ENCODE measurements around the gene MRC1.

Gene MRC1

GRCh38 chr10:17814973-17815372 lies 5.8 kb downstream of the MRC1 start:
- TF ChIP-seq, protein P1, sequence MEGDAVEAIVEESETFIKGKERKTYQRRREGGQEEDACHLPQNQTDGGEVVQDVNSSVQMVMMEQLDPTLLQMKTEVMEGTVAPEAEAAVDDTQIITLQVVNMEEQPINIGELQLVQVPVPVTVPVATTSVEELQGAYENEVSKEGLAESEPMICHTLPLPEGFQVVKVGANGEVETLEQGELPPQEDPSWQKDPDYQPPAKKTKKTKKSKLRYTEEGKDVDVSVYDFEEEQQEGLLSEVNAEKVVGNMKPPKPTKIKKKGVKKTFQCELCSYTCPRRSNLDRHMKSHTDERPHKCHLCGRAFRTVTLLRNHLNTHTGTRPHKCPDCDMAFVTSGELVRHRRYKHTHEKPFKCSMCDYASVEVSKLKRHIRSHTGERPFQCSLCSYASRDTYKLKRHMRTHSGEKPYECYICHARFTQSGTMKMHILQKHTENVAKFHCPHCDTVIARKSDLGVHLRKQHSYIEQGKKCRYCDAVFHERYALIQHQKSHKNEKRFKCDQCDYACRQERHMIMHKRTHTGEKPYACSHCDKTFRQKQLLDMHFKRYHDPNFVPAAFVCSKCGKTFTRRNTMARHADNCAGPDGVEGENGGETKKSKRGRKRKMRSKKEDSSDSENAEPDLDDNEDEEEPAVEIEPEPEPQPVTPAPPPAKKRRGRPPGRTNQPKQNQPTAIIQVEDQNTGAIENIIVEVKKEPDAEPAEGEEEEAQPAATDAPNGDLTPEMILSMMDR (IDR thresholded peaks at IDR 0.05), result no peak

DNA sequence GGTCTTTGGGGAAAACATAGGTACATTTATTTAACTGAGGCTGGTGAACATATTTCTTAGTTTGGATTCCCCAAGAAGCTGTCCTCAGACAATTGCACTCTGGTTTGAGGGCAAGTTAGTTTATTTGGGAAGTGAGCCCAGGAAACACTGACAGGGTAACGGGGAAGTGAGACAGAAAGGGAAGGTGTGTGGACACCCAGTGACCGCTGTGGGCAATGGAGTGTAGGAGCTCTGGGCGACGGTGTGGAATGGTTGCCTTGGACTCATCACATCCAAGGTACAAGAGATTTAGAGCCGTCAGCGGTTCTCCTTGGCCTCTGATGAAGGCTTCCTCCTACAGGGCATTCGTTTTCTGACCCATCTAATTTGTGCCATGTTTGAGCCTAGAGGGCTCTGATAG lies 7.1 kb downstream of the MRC1 start:
- TF ChIP-seq, protein P1 (IDR thresholded peaks at IDR 0.05), result no peak

GRCh38 chr10:17817316-17817715 lies 8.2 kb downstream of the MRC1 start:
- TF ChIP-seq, protein P1 (IDR thresholded peaks at IDR 0.05), result no peak

DNA sequence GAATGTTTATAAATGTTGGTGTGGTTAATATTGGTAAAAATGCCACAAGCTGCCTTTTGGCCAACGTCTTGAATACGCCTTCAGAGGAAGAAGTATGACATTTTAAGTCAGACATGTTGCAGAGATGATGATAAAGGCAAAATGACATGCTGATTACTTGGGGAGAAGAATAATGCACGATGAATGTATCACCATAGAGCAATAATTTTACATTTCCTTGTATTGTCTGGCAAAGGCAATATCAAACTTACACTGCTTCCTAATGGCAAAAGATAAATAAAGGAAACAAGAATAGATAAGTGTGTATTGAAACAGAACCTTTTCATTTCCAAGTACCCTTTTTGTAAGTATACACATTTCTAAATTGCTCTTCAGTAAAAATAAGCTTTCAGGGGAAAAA lies 8.6 kb downstream of the MRC1 start:
- TF ChIP-seq, protein P1 (IDR thresholded peaks at IDR 0.05), result no peak

DNA sequence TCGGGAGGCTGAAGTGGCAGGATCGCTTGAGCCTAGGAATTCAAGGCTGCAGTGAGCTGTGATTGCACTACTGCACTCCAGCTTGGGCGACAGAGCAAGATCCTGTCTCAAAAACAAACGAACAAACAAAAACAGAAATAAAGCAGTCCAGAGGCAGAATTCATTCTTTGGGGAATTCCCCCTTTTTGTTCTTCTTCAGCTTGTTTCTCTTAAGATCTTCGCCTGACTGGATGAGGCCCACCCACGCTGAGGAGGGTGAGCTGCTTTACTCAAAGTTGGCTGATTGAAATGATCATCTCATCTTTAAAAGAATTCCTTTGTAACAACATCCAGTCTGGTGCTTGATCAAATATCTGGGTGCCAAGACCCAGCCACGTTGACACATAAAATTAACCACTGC lies 10.7 kb downstream of the MRC1 start:
- TF ChIP-seq, protein P1 (IDR thresholded peaks at IDR 0.05), result no peak

DNA sequence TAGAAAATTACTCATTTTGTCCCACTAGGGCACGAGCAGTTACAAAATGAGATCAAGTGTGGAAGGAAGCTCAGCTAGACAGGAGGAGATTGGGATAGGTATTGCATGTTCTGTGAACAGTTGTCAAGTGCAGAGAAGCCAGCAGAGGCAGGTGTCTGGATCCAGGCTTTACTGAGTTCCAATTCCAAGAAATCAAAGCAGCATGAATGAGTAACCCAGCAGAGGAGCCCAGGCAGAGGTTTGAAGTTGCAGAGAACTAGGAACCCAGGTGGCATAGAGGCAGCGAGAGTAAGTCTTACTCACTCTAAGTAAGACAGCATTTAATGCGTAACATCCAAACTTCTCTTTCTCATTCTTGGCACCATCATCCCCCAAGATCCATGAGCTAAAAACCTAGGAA lies 11.8 kb downstream of the MRC1 start:
- TF ChIP-seq, protein P1 (IDR thresholded peaks at IDR 0.05), result no peak

DNA sequence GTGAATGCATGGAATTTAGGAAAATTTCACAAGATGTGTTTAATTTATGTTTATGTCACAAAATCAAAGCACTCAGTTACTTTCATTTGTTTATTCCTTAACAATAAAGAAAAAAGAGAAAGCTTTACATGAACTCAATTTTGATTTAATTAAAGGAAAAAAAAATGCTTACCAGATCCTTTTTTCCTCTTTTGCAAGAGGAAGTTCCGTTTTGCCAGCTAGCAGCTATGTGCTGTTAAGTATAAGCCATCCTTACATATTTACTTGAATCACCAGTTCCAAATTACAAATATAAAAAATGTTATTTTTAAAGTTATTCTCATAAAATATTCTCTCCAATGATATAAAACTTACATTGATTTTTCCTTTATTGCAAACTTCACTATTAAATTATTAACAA lies 12.7 kb downstream of the MRC1 start:
- TF ChIP-seq, protein P1 (IDR thresholded peaks at IDR 0.05), result no peak

GRCh38 chr10:17831341-17831740 lies 22.2 kb downstream of the MRC1 start:
- TF ChIP-seq, protein P1 (IDR thresholded peaks at IDR 0.05), result no peak

Measured in LNCAP (cell line).